PFSK-1 (cell line): ENCODE measurements around the gene ST7.

ENCODE experiments used
- FOXP2 ChIP-seq: optimal IDR thresholded peaks from 2 replicates; pipeline ENCODE3; 2011; ENCODE audit warnings: borderline replicate concordance, control low read depth, inconsistent platforms; ENCODE audit not compliant: insufficient read depth; ENCODE audit errors: extremely low read length, extremely low read depth
- POLR2AphosphoS5 ChIP-seq: IDR thresholded peaks from 2 replicates; pipeline ENCODE4 v1.6.1; 2012; ENCODE audit warnings: low read depth, mild to moderate bottlenecking, control low read depth, low read length, moderate library complexity
- SIN3A ChIP-seq: IDR thresholded peaks from 2 replicates; pipeline ENCODE4 v1.6.1; 2012; ENCODE audit warnings: mild to moderate bottlenecking, low read length, moderate library complexity, borderline replicate concordance; ENCODE audit not compliant: insufficient read depth
- TF ChIP-seq, protein P1 (sequence below), 2 experiments: IDR thresholded peaks; 2 replicates each; pipeline versions ENCODE4 v1.6.1 to v1.8.0; 2011 to 2012; ENCODE audit warnings: low read depth in 2 of 2, low read length in 2 of 2, control low read depth in 1 of 2, inconsistent platforms in 1 of 2, mild to moderate bottlenecking in 1 of 2, moderate library complexity in 1 of 2; ENCODE audit not compliant: insufficient read depth in 1 of 2

DNA sequence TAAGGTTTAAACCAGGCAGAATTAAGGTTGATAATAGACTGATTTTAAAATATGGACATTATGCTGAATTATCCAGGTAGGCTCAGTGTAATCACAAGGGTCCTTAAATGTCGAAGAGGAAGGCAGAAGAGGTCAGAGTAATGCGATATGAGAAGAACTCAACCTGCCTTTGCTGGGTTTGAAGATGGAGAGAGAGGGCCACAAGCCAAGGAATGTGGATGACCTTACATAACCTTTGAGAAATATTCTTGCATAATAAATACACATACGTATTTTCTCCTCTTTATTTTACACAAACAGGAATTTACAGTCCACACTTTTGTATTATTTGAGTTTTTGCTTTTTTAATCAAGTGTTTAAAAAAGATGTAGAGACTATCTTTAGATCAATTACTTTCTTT is 88.5 kb downstream of the ST7 start:
- TF ChIP-seq, protein P1, sequence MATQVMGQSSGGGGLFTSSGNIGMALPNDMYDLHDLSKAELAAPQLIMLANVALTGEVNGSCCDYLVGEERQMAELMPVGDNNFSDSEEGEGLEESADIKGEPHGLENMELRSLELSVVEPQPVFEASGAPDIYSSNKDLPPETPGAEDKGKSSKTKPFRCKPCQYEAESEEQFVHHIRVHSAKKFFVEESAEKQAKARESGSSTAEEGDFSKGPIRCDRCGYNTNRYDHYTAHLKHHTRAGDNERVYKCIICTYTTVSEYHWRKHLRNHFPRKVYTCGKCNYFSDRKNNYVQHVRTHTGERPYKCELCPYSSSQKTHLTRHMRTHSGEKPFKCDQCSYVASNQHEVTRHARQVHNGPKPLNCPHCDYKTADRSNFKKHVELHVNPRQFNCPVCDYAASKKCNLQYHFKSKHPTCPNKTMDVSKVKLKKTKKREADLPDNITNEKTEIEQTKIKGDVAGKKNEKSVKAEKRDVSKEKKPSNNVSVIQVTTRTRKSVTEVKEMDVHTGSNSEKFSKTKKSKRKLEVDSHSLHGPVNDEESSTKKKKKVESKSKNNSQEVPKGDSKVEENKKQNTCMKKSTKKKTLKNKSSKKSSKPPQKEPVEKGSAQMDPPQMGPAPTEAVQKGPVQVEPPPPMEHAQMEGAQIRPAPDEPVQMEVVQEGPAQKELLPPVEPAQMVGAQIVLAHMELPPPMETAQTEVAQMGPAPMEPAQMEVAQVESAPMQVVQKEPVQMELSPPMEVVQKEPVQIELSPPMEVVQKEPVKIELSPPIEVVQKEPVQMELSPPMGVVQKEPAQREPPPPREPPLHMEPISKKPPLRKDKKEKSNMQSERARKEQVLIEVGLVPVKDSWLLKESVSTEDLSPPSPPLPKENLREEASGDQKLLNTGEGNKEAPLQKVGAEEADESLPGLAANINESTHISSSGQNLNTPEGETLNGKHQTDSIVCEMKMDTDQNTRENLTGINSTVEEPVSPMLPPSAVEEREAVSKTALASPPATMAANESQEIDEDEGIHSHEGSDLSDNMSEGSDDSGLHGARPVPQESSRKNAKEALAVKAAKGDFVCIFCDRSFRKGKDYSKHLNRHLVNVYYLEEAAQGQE (IDR thresholded peaks at IDR 0.05; ENCODE audit: insufficient read depth in 1 of 2, low read depth in 2 of 2, low read length in 2 of 2): no peak
- TF ChIP-seq POLR2AphosphoS5 (no peak), SIN3A (no peak), FOXP2 (no peak)
